ENCODE results near the gene EIF1B. TPM values are rescaled to one million over a fixed set of nuclear protein-coding genes. Genes with fewer than 3 reads are reported as not detected.

EIF1B gene
- 4.7 and 8.8 TPM in 2 replicates for total RNA-seq

GRCh38 chr3:40309418-40309924 lies at the start of gene EIF1B:
TSS of gene EIF1B (plus strand) at chr3:40309707. CDS start at chr3:40309942, 235 bp downstream.

Other genes with a start within 250 kb of the EIF1B start
- 8.8 and 13.0 TPM in 2 replicates for gene ENTPD3, start 77.5 kb downstream of the EIF1B start, total RNA-seq
- gene RPL14, start 147.6 kb downstream of the EIF1B start, total RNA-seq: 541 and 569 TPM in 2 replicates
- gene ZNF619, start 167.4 kb downstream of the EIF1B start, total RNA-seq: 2.3 and 3.7 TPM in 2 replicates
- gene ZNF620, start 196.3 kb downstream of the EIF1B start, total RNA-seq: 0.33 and 2.0 TPM in 2 replicates
- 5.9 and 6.4 TPM in 2 replicates for gene ZNF621, start 215.3 kb downstream of the EIF1B start, total RNA-seq

Measured in airway epithelial cell (primary cell).